HS-5 (cell line): ENCODE measurements around the gene OSBPL10.

Experiments used
- DNase-seq: peaks from one replicate; pipeline ENCODE4 v3.0.0-alpha.2; 2012; ENCODE audit warnings: low read depth

OSBPL10 gene

DNA sequence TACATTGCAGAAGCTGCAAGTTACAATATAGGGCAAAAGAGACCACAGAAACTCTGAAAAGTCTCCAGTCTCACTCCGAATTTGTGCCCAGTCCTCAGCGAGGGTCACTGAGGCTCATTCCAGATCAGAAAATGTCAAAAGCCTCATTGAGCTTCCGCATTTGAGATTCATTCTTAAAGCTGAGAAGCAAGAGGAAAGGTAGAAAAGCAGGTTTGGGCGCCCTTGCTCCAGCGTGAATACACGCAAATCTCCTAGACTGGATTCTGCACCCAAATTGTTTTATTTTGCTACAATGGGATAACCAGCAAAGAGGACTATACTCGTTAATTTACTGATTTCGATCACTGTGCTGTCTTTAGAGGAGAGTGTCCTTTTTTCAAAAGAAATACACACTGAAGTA, 236.1 kb downstream of the OSBPL10 start:
- no peak for DNase-seq

DNA sequence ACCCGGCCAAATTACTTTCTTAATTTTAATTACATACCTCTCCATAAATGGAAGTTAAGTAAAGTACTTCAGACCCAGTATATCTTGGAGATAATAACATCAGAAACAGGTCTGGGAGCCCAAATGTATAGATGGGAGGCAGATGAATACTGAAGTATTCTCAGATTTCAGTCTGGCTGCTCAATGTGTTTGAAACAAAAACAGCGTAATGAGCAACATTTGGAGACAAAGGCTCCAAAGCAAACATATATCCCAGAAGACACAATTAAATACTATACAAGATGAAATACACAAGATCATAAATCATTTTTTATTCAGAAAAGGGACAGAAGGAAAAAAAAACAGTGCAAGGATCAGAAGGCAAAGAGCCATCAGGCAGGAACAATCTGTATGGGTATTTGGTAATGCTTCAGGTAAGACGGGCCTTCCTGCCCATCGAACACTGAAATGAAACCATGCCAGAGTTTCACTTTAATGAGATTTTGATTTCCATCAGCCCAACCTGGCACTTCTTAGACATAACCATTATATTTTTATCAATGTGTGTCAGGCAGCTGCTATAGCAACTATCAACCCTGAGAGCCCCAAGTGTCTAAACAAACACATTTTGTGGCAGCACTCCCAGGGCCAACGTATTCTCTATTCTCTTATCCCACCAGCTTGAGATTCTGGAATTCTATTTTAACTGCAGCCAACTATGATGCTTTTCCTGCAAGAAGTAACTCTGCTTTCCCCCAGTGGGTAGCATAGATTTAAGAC, 237.6 kb downstream of the OSBPL10 start:
- no peak for DNase-seq

DNA sequence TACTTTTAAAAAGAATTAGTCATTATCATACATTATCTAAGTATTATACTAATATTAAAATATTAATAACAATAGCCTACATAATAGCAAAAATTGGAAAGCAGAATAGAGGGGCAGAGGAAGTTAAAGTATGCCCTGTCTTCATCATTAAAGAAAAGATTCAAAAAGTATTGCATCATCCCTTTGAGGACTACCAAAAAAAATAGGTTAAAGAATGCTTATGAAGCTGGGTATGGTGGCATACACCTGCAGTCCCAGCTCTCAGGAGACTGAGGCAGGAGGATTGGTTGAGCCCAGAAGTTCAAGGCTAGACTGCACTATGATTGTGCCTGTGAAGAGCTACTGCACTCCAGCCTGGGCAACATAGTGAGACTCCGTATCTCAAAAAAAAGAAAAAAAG, 240.7 kb downstream of the OSBPL10 start:
- no peak for DNase-seq

DNA sequence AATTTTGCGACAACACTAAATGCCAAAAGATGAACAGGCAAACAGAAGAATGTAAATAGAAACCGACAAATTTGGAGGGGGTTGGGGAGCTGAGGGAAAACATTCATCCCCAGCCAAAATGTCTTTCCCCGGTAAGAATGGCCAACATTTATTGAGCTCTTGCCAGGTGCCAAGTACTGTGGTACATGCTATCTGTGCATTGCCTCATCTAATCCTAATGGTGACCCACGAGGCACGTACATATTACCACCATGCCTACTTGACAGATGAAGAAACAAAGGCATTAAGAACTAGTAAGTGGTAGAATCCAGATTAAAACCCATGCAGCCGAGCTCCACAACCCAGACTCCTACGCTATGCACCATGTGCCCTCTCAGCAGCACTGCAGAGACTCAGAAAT, 242.7 kb downstream of the OSBPL10 start:
- DNase-seq: no peak

DNA sequence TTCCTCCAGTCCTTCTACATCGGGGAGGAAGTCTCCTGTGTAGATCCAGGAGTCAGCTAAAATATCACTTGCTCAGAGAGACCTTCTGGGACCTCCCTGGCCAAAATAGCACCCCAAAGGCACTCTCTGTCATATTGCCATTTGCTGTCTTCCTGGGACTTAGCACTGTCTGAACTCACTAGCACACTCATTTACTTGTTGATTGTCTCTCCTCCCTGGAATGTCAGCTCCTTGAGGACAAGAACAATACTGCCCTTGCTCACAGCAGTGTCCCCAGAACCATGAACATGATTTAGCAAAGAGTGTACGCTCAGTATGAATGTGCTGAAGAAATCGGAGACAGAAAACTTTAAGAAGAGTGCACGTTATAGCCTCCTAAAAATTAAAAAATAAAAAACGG, 245.4 kb downstream of the OSBPL10 start:
- no peak for DNase-seq

DNA sequence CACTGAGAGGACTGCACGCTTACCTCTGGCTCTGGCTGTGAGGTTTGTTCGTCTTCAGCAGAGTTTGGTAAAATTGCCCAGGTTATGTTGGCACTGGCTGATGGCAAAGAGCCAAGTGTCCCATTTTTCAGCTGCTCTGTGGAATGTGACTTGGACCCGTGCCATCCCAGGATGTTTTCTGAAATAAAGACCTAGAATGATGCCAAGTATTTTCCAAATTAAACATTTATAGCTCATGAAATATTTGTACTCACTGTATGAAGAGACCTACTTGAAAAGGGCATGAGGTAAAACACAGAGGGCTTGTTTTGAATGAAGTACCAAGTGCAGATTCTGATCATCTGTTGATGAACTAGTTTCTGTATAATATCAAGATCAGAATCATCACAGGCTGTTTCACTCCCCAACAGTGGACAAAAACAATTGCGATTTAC, 247.8 kb downstream of the OSBPL10 start:
- DNase-seq: no peak

DNA sequence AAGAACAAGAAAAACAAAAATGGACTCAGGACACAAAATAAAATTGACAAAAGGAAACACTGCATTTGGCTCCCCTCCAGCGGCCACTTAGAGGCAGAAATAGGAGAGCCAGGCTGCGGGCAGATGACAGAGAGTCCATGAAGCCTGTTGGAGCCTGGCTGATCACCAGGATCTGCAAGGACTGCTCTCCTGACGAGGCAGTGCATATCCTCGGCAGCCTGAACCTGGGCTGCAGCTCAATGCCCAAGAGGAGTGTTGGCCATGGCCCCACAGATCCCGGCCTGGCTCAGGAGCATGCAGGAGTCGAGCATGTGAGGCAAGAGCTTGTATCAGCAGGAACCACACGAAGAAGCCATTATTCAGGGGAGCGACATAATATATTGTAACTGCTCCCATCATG, 248.5 kb downstream of the OSBPL10 start:
- DNase-seq: no peak

DNA sequence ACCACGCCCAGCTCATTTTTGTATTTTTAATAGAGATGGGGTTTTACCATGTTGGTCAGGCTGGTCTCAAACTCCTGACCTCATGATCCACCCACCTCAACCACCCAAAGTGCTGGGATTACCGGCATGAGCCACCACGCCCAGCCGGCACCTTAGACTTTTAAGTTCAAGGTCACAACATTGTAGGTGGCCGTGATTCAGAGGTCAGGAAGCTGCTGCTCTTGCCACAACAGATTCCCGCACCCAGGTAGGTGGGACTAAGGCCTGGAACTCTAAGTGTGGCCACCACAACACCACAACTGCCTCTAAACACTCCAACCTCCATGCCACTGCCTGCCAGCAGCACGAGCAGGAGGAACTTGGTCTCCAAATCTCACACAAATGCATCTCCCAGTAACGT, 251.5 kb downstream of the OSBPL10 start:
- no peak for DNase-seq

DNA sequence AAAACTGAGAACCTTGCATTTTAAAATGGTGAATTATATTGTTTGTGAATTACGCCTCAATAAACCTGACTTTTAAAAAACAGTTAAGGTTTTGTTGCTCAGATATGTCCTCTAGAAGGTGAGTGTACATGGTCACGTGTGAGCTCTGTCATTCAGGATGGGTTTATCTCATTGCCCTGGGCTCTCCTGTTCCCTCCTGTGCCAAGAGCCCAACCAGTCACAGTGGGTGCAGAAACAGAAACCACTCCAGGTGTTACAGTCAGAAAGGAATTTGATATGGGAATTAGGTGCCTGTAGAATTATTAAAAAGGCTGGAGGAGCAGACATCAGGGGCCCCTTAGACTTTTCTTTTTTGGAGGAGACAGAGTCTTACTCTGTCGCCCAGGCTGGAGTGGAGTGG, 252.0 kb downstream of the OSBPL10 start:
- no peak for DNase-seq

DNA sequence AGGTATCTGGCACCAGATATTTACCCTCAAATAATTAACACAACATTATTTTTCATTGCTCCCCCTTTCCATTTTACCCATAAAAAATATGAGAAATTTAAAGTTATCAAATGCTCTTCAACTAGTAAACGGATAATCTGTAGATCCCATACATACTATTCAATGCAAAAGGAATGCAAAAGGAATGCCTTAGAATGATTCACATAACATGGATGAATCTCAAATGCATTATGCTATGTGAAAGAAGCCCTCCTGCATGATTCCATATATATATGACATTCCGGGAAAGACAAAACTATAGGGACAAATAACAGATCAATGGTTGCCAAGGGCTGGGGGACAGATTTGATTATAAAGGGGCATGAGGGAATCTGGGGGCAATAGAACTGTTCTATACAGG, 252.7 kb downstream of the OSBPL10 start:
- DNase-seq: no peak

DNA sequence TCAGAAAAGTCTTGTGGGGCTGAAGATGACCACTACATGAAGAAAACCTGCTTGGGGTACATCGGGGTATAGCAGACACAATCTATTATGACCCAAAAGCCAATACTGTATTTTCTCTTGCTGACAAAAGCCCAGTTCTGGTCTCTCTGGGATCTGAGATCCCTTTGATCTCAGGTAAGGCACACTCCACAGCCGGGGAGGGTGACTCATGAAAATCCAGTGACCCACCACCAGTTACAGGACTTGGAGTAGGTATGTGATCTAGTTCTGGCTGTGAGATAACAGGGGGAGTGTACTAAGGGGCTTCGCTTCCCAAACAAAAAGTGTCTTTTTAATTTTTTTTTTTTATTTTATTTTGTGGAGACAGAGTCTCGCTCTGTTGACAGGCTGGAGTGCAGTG, 255.1 kb downstream of the OSBPL10 start:
- no peak for DNase-seq

DNA sequence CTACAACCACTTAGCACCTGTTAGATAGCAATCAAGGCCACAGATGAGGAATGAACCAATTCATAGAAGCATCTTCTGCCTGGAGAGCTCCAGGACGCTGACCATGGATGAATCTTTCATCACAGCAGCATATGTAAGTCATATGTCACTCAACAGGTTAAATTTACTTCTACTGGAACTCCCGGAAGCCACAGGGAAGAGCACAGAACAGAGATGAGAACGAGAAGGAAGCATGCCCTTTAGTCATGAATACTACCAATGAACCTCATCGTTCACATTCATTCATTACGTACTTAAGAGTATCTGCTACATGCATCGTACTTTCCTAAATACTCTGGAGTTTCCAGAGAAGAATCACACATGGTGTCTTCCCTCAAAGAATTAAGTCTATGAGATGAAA, 255.5 kb downstream of the OSBPL10 start:
- DNase-seq: no peak

DNA sequence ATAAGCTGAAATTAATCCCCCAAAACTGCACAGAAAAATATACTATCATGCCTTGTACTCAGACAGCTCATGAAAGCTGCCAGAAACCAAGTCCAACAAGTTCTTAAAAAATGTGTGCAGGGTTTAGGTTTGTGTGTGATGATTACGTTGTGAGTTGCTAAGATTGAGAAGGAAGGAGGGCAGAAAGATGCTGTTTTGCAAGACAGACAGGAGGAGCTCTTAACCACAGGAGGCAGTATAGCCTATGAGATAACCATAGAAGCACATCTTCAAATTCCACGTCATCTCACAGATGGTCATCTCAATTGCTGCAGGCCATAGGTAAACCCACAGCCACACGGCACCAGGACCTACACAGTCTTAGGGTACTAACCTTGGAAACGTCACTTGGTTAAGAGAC, 256.4 kb downstream of the OSBPL10 start:
- no peak for DNase-seq

DNA sequence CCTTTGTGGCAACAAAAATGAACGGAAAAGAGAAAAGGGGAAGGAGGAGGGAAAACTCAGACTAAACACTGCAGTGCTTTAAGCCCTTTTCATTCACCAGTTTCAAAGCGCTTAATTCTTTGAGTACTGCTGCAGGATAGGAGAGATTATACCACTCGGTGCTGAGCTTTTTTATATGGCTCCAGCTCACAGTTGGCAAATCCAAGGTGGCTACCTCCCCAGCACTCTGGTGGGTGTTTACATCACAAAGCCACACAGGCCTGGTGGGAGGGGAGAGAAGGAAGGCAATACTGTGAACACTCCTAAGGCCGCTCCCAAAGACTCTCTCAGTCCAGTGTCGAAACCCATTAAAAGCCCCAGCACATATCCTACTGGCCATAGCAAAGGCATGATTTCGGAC, 256.9 kb downstream of the OSBPL10 start:
- DNase-seq: no peak

DNA sequence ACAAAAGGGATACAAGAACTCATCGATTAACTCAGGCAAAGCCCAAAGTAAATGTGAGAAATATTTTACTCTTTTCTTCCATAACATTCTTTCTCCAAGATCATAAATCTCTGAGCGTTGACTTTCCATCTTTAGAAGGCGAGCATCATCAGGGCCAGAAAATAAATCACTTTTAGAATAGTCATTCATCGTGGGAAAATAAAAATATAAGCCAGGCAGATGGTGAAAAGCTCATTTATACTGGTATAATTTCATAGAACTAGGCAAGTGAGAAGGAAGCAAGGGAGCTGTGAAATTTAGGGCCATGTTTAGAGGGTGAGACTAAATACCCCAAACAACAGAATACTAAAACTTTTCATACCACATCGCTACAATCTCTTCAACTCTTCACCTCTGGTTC, 257.4 kb downstream of the OSBPL10 start:
- DNase-seq: no peak

DNA sequence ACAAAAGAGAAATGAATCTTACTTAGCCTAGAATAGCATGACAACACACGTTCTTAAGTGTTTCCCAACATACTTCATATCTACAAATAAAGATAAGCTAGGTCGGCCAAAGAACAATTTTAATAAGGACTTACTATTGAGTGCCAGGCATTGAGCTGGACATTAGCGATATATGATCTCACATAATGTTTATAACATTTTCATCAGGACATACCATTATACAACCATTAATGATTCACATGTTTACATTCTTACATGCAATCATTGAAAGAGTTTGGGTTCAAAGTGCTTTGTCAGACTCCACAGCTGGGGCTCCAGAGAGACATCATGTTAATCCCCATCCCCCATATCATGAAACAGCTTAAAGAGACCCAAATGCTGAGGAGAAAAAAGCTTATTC, 259.4 kb downstream of the OSBPL10 start:
- no peak for DNase-seq

DNA sequence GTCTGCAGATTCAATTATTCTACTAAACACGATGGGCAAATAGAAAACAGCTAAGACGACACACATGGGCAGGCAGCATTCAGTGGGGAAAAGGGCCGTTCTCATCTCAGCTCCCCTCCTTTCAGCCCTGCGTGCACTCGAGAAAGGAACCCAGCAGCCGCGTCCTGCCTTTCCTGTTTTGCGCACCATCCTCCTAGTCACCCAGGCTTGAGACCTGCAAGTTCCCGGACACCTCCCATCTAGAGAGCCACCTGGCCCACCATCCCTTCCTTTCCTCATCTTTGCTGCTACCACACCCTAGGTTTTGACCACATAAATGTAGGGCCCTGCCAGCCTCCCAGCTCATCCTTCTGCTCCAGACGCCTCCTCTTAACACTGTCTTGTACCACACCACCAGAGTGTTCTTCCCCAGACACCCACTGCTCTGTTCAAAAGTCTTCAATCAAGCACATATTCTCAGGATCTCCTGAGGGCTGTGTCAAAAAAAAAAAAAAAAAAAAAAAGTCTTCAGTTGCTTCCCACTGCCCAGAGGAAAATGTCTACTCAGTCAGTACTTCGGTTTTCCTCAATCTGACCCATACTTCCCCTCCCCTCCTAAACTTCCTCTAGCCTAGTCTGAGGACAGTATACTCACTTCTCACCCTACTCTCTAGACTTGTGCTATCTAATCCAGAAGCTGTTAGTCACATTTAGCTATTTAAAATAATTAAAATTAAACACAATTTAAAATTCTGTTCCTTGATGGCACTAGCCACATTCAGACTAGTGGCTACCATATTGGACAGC, 266.4 kb downstream of the OSBPL10 start:
- no peak for DNase-seq

DNA sequence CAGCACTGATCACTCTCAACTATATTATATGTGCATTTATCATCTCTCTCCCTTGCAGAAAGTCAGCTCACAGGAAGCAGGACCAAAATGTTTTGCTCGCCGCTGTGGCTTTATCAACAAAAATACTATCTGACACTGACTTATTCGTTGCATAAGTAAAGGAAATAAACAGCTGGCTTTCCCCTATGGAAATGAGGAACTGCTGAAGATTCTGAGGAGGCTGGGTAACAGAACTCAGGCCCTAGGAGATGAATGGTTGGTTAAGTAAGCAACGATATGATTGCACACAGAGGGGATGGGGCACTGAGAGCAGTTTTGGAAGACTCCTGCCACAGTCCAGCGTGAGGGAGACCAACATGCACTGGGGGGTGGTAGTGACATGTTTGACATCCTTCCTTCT, 267.2 kb downstream of the OSBPL10 start:
- no peak for DNase-seq

DNA sequence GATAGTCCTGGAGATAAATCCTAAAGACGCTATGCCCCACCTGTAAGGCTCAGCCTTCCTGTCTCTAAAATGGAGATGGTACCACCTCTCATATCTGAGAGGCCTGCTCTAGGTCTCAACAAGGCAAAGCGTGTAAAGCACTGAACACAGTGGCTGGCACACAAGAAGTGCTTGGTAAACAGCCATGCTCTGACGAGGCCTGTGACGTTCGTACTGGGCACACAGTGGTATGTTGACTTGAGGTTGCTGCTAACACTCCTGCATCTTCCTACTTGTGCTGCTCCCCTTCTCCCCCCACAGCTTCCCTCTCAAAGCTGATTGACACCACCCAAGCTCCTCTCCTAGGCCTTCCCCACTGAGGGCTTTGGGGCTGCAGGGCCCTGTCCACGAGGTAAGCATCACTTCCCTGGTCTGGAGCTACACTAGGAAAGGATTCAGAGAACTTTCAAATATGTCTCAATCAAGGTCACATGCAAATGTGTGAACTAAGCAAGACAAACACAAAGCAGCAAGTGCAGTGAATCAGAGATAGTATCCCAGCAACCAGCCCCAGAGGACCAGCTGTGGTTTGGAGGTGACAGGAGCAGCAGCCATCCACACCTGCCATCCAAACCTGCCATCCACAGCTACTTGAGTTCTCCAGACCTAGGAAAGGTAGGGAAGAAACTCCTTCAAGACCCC, 270.8 kb downstream of the OSBPL10 start:
- no peak for DNase-seq

DNA sequence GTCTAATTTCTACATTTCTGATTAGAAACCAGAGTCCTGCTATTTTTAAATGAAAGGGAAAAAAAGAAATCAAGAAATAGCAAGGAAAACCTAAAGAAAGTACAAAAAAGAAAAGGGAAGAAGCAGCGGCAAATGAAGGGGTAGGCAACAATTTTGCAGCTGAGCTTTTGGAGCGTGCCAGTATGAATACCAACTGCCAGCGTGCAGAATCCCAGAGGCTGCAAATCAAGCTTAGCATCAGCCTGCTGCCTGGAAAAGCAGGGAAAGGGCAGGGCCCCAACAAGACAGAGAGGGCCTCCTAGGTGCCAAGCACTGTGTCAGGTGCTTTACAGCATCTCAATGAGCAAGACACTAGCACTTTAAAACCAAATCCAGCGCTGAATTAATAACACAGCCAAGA, 271.5 kb downstream of the OSBPL10 start:
- no peak for DNase-seq

DNA sequence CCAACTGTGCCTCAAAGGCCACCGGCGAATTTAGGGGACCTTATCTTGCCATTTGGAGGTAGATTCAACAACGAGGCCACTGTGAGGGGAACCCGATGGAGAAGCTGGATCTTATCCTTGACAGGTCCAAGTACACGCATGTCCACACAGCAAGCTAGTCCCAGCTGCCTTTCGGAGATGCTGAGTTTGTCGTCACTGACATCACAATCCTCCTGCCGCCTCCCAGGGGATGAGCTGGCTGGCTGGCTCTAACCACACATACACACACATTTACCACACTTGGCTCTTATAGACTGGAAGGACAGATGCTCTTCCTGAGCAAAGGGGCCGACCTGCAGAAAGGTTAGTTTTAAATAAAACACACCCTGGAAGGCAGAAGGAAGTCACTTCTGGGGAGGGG, 272.1 kb downstream of the OSBPL10 start:
- DNase-seq: no peak

DNA sequence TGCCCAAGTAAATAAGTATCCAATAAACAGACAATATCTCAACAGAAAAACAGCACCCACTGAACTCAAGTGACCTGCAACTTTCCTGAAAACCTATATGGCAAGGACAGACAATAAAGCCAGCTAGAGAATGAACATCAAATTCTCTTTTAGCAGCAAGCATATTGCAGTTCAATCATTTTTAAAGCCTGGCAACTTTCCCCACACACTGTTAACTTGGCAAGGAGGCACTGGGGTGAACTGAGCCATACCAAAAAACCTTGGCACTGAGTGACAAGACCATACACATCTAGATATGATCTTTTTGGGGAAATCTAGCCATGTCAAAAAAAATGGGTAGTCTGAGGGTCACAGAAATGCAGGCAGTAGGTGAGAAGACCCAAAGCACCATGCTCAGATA, 273.8 kb downstream of the OSBPL10 start:
- DNase-seq: no peak

DNA sequence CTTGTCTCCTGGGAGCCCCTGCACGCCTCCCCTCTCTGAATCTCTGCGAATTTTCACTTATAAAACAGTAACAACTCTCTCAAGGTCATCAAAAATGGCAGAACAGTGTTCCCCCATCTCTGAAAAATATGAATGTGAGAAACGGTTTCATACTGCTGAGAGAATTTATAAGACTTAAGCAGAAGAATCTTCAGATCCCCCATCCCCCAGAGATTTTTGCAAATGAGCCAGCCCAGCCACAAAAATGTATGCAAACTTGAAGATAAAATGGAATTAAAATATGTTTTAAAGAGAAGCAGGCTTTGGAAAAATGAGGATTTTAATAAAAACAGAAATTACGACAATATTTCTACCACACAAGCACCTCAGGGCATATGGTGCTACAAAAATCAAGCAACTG, 275.3 kb downstream of the OSBPL10 start:
- DNase-seq: no peak
